Vagina (tissue), 2 donors: Measurements from ENCODE around the gene PRSS38.

ENCODE experiments used
- CTCF ChIP-seq, 3 experiments: fragments of 450-650 bp in 2 of 3; fragments of 200-600 bp in 1 of 3; sonication (generic) in 1 of 3; IDR thresholded peaks; one replicate each; pipeline ENCODE4 v1.5.1; 2017 to 2019; ENCODE audit warnings: antibody characterized with exemption in 3 of 3, mild to moderate bottlenecking in 2 of 3, moderate library complexity in 2 of 3
- POLR2A ChIP-seq, 2 donors: fragments of 450-650 bp; IDR thresholded peaks; one replicate each; pipeline ENCODE4 v1.6.1; 2017; ENCODE audit warnings: antibody characterized with exemption in 2 of 2, mild to moderate bottlenecking in 2 of 2, moderate library complexity in 2 of 2
- POLR2AphosphoS5 ChIP-seq, 2 donors: sonication (generic); formaldehyde crosslinking; IDR thresholded peaks; one replicate each; pipeline ENCODE4 v1.9.0; 2017; ENCODE audit warnings: antibody characterized with exemption in 2 of 2, mild to moderate bottlenecking in 2 of 2, low read depth in 1 of 2; ENCODE audit not compliant: insufficient read depth in 1 of 2

GRCh38 chr1:227855687-227856086 is 40.2 kb downstream of the PRSS38 start:
- TF ChIP-seq CTCF (IDR thresholded peaks at IDR 0.05) (no peak), POLR2AphosphoS5 (IDR thresholded peaks at IDR 0.05; ENCODE audit: insufficient read depth in 1 of 2, low read depth in 1 of 2) (no peak), POLR2A (IDR thresholded peaks at IDR 0.05) (no peak)
